HepG2 (cell line): Measurements from ENCODE around the gene CHADL. TPM values are rescaled to one million over a fixed set of nuclear protein-coding genes. Genes with fewer than 3 reads are reported as not detected.

Source experiments
- ARHGAP35 ChIP-seq: sonication (generic); formaldehyde crosslinking; IDR thresholded peaks from 2 replicates; pipeline ENCODE4 v1.9.0; 2022; ENCODE audit warnings: mild to moderate bottlenecking, inconsistent platforms, moderate library complexity, missing genetic modification reagents, borderline replicate concordance
- CAMTA2 ChIP-seq: sonication (generic); formaldehyde crosslinking; IDR thresholded peaks from 2 replicates; pipeline ENCODE4 v1.4.0; 2020; ENCODE audit warnings: mild to moderate bottlenecking, missing genetic modification reagents, borderline replicate concordance
- ETS1 ChIP-seq: sonication (generic); formaldehyde crosslinking; IDR thresholded peaks from 2 replicates; pipeline ENCODE4 v1.4.0; 2020; ENCODE audit warnings: missing genetic modification reagents
- ISX ChIP-seq: sonication (generic); formaldehyde crosslinking; conservative IDR thresholded peaks from 2 replicates; pipeline ENCODE4 v1.5.0; 2020; ENCODE audit warnings: missing genetic modification reagents
- LBX2 ChIP-seq: sonication (generic); formaldehyde crosslinking; IDR thresholded peaks from 2 replicates; pipeline ENCODE4 v1.5.0; 2020; ENCODE audit warnings: missing genetic modification reagents, mild to moderate bottlenecking, borderline replicate concordance
- MED1 ChIP-seq: sonication (generic); formaldehyde crosslinking; IDR thresholded peaks from 2 replicates; pipeline ENCODE4 v1.4.0; 2020; ENCODE audit warnings: missing genetic modification reagents
- NFKB2 ChIP-seq: sonication (generic); formaldehyde crosslinking; IDR thresholded peaks from 2 replicates; pipeline ENCODE4 v1.4.0; 2020; ENCODE audit warnings: missing genetic modification reagents, borderline replicate concordance
- PITX1 ChIP-seq: sonication (generic); formaldehyde crosslinking; IDR thresholded peaks from 2 replicates; pipeline ENCODE4 v1.5.1; 2020; ENCODE audit warnings: mild to moderate bottlenecking, missing genetic modification reagents
- REST ChIP-seq, 2 experiments: IDR thresholded peaks; 2 replicates each; pipeline ENCODE4 v1.6.1; 2011 to 2012; ENCODE audit warnings: low read length in 2 of 2, borderline replicate concordance in 1 of 2, low read depth in 1 of 2, mild to moderate bottlenecking in 1 of 2, moderate library complexity in 1 of 2
- SP140L ChIP-seq: sonication (generic); formaldehyde crosslinking; IDR thresholded peaks from 2 replicates; pipeline ENCODE4 v1.4.0; 2020; ENCODE audit warnings: missing genetic modification reagents, borderline replicate concordance
- SRY ChIP-seq: sonication (generic); formaldehyde crosslinking; IDR thresholded peaks from 2 replicates; pipeline ENCODE4 v1.8.0; 2022; ENCODE audit warnings: mild to moderate bottlenecking, missing genetic modification reagents
- WIZ ChIP-seq: sonication (generic); formaldehyde crosslinking; IDR thresholded peaks from 2 replicates; pipeline ENCODE4 v1.5.1; 2020; ENCODE audit warnings: mild to moderate bottlenecking, missing genetic modification reagents
- XBP1 ChIP-seq: sonication (generic); formaldehyde crosslinking; IDR thresholded peaks from 2 replicates; pipeline ENCODE4 v1.5.0; 2020; ENCODE audit warnings: missing genetic modification reagents
- ZBTB3 ChIP-seq: sonication (generic); formaldehyde crosslinking; IDR thresholded peaks from 2 replicates; pipeline ENCODE4 v1.4.0; 2020; ENCODE audit warnings: low read depth, mild to moderate bottlenecking, moderate library complexity, missing genetic modification reagents, borderline replicate concordance
- ZNF138 ChIP-seq: sonication (generic); formaldehyde crosslinking; IDR thresholded peaks from 2 replicates; pipeline ENCODE4 v1.5.0; 2020; ENCODE audit warnings: mild to moderate bottlenecking, low read depth, missing genetic modification reagents
- ZNF160 ChIP-seq: sonication (generic); formaldehyde crosslinking; IDR thresholded peaks from 2 replicates; pipeline ENCODE4 v1.8.0; 2022; ENCODE audit warnings: mild to moderate bottlenecking, inconsistent platforms, missing genetic modification reagents
- ZNF335 ChIP-seq: sonication (generic); formaldehyde crosslinking; IDR thresholded peaks from 2 replicates; pipeline ENCODE4 v1.4.0; 2020; ENCODE audit warnings: missing genetic modification reagents
- ZNF446 ChIP-seq: sonication (generic); formaldehyde crosslinking; IDR thresholded peaks from 2 replicates; pipeline ENCODE4 v1.5.0; 2020; ENCODE audit warnings: mild to moderate bottlenecking, missing genetic modification reagents
- ZNF616 ChIP-seq: sonication (generic); formaldehyde crosslinking; IDR thresholded peaks from 2 replicates; pipeline ENCODE4 v1.5.0; 2020; ENCODE audit warnings: low read depth, mild to moderate bottlenecking, missing genetic modification reagents
- ZNF674 ChIP-seq: sonication (generic); formaldehyde crosslinking; IDR thresholded peaks from 2 replicates; pipeline ENCODE4 v1.5.0; 2020; ENCODE audit warnings: low read depth, mild to moderate bottlenecking, missing genetic modification reagents
- ZNF784 ChIP-seq: sonication (generic); formaldehyde crosslinking; IDR thresholded peaks from 2 replicates; pipeline ENCODE4 v1.5.1; 2020; ENCODE audit warnings: missing genetic modification reagents, mild to moderate bottlenecking, borderline replicate concordance
- polyA plus RNA-seq, 8 experiments: library from polyadenylated mRNA; depleted of rRNA in 3 of 8; stranded (reverse) in 7 of 8; unstranded in 1 of 8; fragments of >200 nt; fragmentation: Illumina TruSeq in 4 of 8; extraction: Trizol in 4 of 8; gene quantifications; 2 replicates each; pipeline versions ENCODE4 v1.2.1 to v1.2.3, GENCODE V29; 2011 to 2016; ENCODE audit warnings: low read depth in 4 of 8, missing spikeins in 1 of 8, mixed read lengths in 1 of 8; ENCODE audit not compliant: insufficient read depth in 1 of 8
- total RNA-seq, 5 experiments: library from RNA; depleted of rRNA; stranded (reverse); fragments of >200 nt; fragmentation: Illumina TruSeq; extraction: Trizol; gene quantifications; 2 replicates each; pipeline ENCODE4 v1.2.3, GENCODE V29; 2016; ENCODE audit warnings: low read depth in 1 of 5
- TF ChIP-seq, protein P1 (sequence below): sonication (generic); formaldehyde crosslinking; IDR thresholded peaks from 2 replicates; pipeline ENCODE4 v1.9.0; 2022; ENCODE audit warnings: missing genetic modification reagents, mild to moderate bottlenecking, borderline replicate concordance

The CHADL gene
- total and polyA plus RNA-seq, 2 of the 13 experiments (the other 11 are each of a cell fraction or from before 2014, with no cell fraction given), result 2.8 to 8.1 TPM

GRCh38 chr22:41288245-41288946 lies 47.7 kb upstream of the CHADL start (continued):
- TF ChIP-seq LBX2 (CRISPR knock-in tag) (no peak), ISX (CRISPR knock-in tag) (no peak), ZNF160 (CRISPR knock-in tag) (no peak; the same call in 1 of the 2 replicates), ZNF335 (CRISPR knock-in tag) (no peak), NFKB2 (CRISPR knock-in tag) (no peak), ZBTB3 (CRISPR knock-in tag) (no peak), ARHGAP35 (CRISPR knock-in tag) (no peak), ETS1 (CRISPR knock-in tag) (no peak), ZNF784 (CRISPR knock-in tag) (no peak), WIZ (no peak), ZNF616 (CRISPR knock-in tag) (no peak), ZNF446 (CRISPR knock-in tag) (no peak), ZNF674 (CRISPR knock-in tag) (no peak), XBP1 (no peak), MED1 (CRISPR knock-in tag) (peak; percentile 90), PITX1 (CRISPR knock-in tag) (0 out of 2 replicates have a peak, but pooled peaks have one; percentile 15), ZNF138 (CRISPR knock-in tag) (no peak), SRY (CRISPR knock-in tag) (no peak), SP140L (CRISPR knock-in tag) (no peak), CAMTA2 (no peak), REST (IDR thresholded peaks at IDR 0.05; ENCODE audit: borderline replicate concordance in 1 of 2, low read depth in 1 of 2, low read length in 2 of 2) (no peak; a peak in 1 of 4 replicates)
- TF ChIP-seq, protein P1, sequence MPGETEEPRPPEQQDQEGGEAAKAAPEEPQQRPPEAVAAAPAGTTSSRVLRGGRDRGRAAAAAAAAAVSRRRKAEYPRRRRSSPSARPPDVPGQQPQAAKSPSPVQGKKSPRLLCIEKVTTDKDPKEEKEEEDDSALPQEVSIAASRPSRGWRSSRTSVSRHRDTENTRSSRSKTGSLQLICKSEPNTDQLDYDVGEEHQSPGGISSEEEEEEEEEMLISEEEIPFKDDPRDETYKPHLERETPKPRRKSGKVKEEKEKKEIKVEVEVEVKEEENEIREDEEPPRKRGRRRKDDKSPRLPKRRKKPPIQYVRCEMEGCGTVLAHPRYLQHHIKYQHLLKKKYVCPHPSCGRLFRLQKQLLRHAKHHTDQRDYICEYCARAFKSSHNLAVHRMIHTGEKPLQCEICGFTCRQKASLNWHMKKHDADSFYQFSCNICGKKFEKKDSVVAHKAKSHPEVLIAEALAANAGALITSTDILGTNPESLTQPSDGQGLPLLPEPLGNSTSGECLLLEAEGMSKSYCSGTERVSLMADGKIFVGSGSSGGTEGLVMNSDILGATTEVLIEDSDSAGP, result no peak
